T-helper 2 cell treated with Interferon-gamma antibody and Interleukin-4, amounts not matched to agents 5 μg/mL and 100 μg/mL, for 36 hours (primary cell): Measurements from ENCODE around the gene BCL6.
"Not testable (repeated sequence)": the region's sequence is repeated elsewhere in the genome, so short reads cannot be mapped to it uniquely, and the experiment has no call there.

Experiments used
- DNase-seq: peaks from one replicate; pipeline ENCODE4 v3.0.0; 2021; ENCODE audit warnings: low spot score
- H3K27ac Mint-ChIP-seq: one replicate; pipeline ENCODE4 v1.8.0; 2021; ENCODE audit warnings: mild to moderate bottlenecking, mixed read lengths
- H3K27me3 Mint-ChIP-seq: one replicate; pipeline ENCODE4 v1.8.0; 2021; ENCODE audit warnings: low read depth, mixed read lengths
- H3K36me3 Mint-ChIP-seq: one replicate; pipeline ENCODE4 v1.8.0; 2021; ENCODE audit warnings: low read depth, mixed read lengths
- H3K4me1 Mint-ChIP-seq: one replicate; pipeline ENCODE4 v1.8.0; 2021; ENCODE audit warnings: low read depth, mixed read lengths
- H3K4me3 Mint-ChIP-seq: one replicate; pipeline ENCODE4 v1.8.0; 2022; ENCODE audit warnings: mild to moderate bottlenecking, moderate library complexity, mixed read lengths
- H3K9me3 Mint-ChIP-seq: one replicate; pipeline ENCODE4 v1.8.0; 2021; ENCODE audit warnings: mixed read lengths

Gene BCL6

DNA sequence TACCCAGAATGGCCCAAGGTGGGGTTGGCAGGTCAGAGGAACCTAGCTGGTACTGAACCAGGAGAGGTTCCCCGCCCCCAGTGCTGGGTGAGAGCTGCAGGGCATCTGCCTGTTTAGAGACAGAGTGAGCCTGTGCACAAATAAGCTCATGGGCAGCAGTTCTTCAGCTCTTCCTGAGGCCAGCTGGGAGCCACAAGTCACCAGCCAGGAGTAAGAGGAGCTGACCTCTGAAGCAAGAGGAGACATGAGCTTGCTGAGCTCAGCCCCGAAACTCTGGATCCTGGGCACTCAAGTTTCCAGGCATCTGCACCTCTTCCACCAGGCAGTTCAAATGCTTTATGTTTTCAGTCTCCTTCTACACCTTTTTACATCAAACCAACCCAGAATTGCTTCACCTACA is 45.0 kb downstream of the BCL6 start:
- Mint-ChIP-seq H3K27me3 (peaks cover 27% of the 10 kb centered on the region), H3K9me3 (no peaks in the 10 kb centered on the region), H3K27ac (no peak overlapping the region)

DNA sequence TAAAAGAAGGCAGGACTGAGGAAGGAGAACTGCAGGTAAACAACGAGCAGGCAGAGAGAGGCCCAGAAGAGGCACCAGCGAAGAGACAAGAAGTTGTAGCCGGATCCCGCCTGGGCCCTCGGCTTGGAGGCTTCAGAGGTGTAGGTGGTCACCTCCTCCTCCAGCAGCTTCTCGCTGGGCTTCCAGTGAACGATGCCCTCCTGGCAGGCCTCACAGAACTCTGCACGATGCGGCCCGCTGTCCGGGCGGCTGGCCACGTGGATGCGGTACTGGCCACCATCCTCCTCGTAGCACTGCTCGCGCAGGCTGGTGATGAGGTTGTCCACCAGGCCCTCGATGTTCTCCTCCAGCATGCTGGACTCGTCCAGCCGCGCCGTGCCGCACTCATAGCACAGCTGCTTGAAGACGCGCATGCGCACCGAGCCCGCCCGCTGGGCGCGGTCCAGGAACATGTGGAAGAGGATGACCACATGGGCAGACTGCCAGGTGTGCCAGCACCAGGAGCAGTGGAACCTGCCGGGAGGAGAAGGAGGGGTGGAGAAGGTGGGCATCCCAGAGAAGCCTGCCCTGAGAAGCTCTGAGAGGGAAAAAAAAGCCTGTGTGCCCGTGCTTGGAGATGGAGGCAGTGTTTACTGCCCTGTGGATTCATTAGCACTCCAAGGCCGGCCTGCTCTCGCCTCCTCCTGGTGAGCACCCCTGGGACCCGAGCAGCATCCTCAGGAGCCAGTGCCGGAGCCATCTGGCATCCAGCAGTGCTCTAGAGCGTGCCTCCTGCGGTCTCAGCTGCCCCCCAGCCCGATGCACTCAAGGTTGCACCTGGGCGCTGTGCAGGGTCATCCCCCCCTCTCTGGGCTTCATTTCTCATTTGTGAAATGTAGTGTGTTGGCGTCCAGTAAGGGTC is 46.5 kb downstream of the BCL6 start:
- DNase-seq = no peak
- H3K27ac Mint-ChIP-seq = no peak overlapping the region
- no peak overlapping the region for H3K4me3 Mint-ChIP-seq
- no peaks in the 10 kb centered on the region for H3K9me3 Mint-ChIP-seq
- H3K4me1 Mint-ChIP-seq = no peaks in the 10 kb centered on the region
- H3K27me3 Mint-ChIP-seq = peaks cover 35% of the 10 kb centered on the region
- H3K36me3 Mint-ChIP-seq = no peaks in the 10 kb centered on the region

More for the DNA sequence above, 45.0 kb downstream of the BCL6 start:
- no peak for DNase-seq
- no peak overlapping the region for H3K4me3 Mint-ChIP-seq
- no peaks in the 10 kb centered on the region for H3K4me1 Mint-ChIP-seq
- H3K36me3 Mint-ChIP-seq = no peaks in the 10 kb centered on the region

DNA sequence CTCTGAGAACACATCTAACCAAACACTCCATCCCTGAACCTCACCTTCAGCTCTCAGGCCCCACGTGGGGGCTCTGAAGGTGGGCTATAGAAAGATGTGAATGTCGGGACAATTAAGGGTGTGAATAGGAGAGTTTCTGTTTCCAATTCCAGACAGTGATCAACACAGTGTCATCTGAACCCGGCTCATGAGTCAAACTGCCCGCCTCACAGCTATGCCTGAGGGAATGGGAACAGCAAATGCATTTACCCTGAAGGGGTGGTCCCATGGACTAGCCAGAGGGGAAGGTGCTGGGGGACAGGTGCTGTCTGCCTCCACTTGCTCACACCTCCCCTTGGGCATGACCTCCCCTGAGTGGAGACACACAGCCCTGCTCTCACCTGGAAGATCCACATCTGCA is 49.2 kb downstream of the BCL6 start:
- Mint-ChIP-seq H3K36me3 (no peaks in the 10 kb centered on the region), H3K27me3 (peaks cover 45% of the 10 kb centered on the region), H3K4me1 (no peaks in the 10 kb centered on the region), H3K27ac (no peak overlapping the region), H3K4me3 (no peak overlapping the region), H3K9me3 (no peaks in the 10 kb centered on the region)
- no peak for DNase-seq

DNA sequence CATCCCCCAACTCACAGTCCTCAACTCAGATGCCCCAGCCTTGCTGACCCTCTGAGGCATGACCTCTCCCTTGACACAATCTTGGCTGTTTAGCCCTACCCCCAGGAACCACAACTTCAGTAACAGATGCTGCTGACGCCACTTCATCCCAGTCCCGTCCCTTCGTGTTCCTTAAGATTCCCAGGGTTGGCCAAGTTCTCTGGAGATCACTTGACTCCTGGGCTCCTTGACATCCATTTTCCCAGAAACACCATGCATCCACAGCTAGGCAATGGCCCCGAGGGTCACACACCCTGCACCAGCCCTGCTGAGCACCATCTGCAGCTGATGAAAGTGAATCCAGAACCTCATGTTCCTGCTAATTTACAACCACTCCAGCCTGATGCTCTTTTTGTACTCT is 49.8 kb downstream of the BCL6 start:
- Mint-ChIP-seq H3K4me3 (no peak overlapping the region), H3K27me3 (peaks cover 47% of the 10 kb centered on the region), H3K9me3 (no peaks in the 10 kb centered on the region), H3K36me3 (no peaks in the 10 kb centered on the region), H3K4me1 (no peaks in the 10 kb centered on the region), H3K27ac (no peak overlapping the region)
- DNase-seq = no peak

DNA sequence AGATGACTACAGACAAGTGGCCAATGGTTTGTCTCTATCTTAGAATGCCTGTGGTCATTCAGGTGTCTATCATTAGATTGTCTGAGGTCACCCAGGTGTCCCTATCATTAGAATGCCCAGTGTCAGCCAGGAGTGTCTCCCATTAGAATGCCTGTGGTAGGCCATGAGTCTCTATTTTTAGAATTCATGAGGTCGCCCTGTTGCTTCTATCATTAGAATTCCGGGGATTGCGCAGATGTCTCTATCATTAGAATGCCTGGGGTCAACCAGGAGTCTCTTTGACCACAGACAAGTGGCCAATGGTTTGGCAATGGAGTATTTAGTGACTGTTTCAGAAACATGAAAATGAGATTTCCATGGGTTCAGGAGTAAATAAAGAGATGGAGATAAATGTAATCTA is 50.5 kb downstream of the BCL6 start:
- H3K4me3 Mint-ChIP-seq = no peak overlapping the region
- DNase-seq = no peak
- H3K36me3 Mint-ChIP-seq = no peaks in the 10 kb centered on the region
- H3K4me1 Mint-ChIP-seq = no peaks in the 10 kb centered on the region
- no peak overlapping the region for H3K27ac Mint-ChIP-seq
- H3K27me3 Mint-ChIP-seq = peaks cover 50% of the 10 kb centered on the region
- H3K9me3 Mint-ChIP-seq = no peaks in the 10 kb centered on the region

DNA sequence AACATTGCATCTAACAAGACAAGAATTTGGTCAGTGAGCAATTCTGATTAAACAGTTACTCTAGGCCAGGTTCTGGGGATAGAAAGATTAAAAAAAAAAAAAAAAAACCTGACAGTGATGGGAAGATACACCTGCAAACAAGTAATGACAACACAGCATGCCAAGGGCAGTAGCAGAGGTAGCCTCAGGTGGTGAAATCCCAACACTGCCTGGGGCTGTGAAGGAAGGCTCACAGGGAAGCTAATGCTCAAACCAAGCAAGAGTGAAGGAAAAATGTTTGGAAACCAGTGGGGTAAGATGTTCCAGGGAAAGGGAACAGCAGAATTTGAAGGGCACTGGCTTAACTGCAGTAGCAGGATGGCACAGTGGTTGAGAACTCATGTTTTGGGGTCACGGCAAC is 51.8 kb downstream of the BCL6 start:
- DNase-seq = no peak
- H3K27me3 Mint-ChIP-seq = peaks cover 55% of the 10 kb centered on the region
- H3K36me3 Mint-ChIP-seq = no peaks in the 10 kb centered on the region
- no peaks in the 10 kb centered on the region for H3K9me3 Mint-ChIP-seq
- no peak overlapping the region for H3K4me3 Mint-ChIP-seq
- no peaks in the 10 kb centered on the region for H3K4me1 Mint-ChIP-seq
- no peak overlapping the region for H3K27ac Mint-ChIP-seq

DNA sequence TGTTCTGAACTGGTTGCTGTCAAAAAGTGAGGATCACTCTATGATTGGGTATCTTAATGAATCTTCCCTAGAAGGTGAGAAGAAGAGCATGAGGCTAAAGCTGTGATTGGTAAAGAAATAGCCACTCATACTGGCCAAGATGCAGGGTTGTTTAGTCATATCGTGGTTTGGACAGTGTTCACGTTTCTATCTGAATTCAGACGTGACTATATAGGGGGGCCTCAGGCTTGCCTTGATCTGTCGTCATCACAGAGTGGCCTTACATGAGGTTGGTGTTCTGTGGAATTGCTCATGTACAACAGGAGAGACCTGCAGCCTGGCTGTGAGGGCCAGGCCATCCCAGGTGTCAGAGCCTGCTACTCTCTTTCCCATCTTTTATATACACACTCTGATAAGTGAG is 55.3 kb downstream of the BCL6 start:
- H3K4me3 Mint-ChIP-seq = no peak overlapping the region
- no peaks in the 10 kb centered on the region for H3K4me1 Mint-ChIP-seq
- H3K27ac Mint-ChIP-seq = no peak overlapping the region
- no peaks in the 10 kb centered on the region for H3K36me3 Mint-ChIP-seq
- DNase-seq = no peak
- peaks cover 9% of the 10 kb centered on the region for H3K9me3 Mint-ChIP-seq
- H3K27me3 Mint-ChIP-seq = peaks cover 53% of the 10 kb centered on the region

DNA sequence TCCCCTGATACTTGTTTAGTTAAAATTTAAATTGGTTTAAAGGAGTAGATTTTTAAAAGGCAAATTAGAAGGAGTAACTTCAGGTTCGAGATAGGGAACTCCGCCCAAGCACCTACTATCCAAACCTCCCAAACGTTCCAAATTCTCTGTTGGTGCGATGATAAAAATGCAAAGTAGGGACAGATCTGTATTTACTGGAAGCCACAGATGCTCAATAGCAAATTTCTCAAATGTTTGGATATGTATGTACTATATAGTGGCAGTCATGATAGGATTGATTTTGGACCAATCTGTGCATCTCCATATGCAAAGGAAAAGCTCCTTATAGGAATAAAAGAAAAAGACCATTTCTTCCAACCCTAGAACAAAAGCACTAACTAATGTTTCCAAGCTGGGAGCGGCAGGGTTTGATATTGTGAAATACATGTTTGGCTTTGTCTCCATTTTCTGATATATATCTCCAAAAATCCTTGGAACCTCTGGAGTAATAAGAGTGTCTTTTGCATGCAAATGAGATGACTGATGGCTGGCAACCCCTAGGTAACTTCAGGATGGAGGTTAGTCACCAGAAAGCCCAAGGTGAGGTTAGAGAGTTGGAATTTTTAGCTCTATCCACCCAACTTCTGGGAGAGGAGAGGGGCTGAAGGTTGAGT is 58.5 kb downstream of the BCL6 start:
- peaks cover 43% of the 10 kb centered on the region for H3K27me3 Mint-ChIP-seq
- peaks cover 9% of the 10 kb centered on the region for H3K9me3 Mint-ChIP-seq
- no peaks in the 10 kb centered on the region for H3K36me3 Mint-ChIP-seq
- H3K4me3 Mint-ChIP-seq = no peak overlapping the region
- H3K4me1 Mint-ChIP-seq = peaks cover 2% of the 10 kb centered on the region
- H3K27ac Mint-ChIP-seq = no peak overlapping the region
- DNase-seq = no peak

DNA sequence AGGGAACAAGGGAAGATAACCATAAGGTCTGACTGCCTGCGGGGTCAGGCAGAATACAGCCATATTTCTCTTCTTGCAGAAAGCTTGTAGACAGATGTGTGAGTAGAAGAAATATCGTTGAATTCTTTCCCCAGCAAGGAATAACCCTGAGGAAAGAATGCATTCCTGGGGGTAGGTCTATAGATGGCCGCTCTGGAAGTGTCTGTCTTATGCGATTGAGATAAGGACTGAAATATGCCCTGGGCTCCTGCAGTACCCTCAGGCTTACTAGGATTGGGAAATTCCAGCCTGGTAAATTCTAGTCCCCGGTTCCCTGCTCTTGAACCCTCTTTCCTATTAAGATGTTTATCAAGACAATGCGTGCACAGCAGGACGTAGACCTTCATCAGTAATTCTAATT is 59.3 kb downstream of the BCL6 start:
- DNase-seq = no peak
- Mint-ChIP-seq H3K27me3 (peaks cover 37% of the 10 kb centered on the region), H3K27ac (no peak overlapping the region), H3K4me3 (no peak overlapping the region), H3K9me3 (peaks cover 9% of the 10 kb centered on the region), H3K36me3 (no peaks in the 10 kb centered on the region), H3K4me1 (peaks cover 2% of the 10 kb centered on the region)

DNA sequence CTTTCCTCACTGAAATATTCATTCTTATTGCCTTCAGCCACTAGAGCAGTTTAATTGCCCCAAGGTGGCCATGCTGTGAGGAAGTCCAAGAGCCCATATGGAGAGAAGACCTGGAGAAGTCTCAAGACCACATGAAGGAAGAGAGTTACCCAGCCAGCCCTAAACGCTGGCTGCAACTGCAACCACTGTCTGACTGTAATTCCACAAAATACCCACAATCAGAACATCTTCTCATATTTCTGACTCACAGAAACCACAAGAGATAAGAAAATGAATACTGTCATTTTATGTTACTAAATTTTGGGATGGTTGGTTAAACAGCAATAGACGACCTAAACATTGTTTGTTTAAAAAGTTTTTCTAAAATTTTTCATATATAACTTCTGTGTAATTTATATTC is 60.4 kb downstream of the BCL6 start:
- Mint-ChIP-seq H3K4me1 (peaks cover 2% of the 10 kb centered on the region), H3K4me3 (no peak overlapping the region), H3K9me3 (peaks cover 9% of the 10 kb centered on the region), H3K27ac (no peak overlapping the region), H3K36me3 (no peaks in the 10 kb centered on the region), H3K27me3 (peaks cover 28% of the 10 kb centered on the region)
- DNase-seq = peak; percentile 16

DNA sequence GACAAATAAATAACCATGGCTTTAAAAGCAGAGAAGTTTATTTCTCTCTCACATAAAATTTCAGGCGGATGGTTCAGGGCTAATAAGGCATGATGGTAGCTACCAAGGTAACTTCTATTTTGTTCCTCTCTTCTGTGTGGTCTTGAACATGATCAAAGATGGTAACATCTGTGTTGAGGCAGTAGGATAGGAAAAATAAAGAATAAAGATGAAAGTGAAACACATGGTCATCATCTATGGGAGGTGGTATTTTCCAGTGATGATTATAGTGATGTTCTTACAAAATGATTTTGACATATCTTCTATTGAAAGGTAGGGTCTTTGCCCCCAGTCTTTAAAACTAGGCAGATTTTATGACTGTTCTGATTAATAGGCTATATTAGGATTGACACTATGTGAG is 60.8 kb downstream of the BCL6 start:
- Mint-ChIP-seq H3K9me3 (peaks cover 9% of the 10 kb centered on the region), H3K36me3 (no peaks in the 10 kb centered on the region), H3K4me3 (no peak overlapping the region), H3K4me1 (peaks cover 3% of the 10 kb centered on the region), H3K27me3 (peaks cover 30% of the 10 kb centered on the region), H3K27ac (no peak overlapping the region)
- no peak for DNase-seq

DNA sequence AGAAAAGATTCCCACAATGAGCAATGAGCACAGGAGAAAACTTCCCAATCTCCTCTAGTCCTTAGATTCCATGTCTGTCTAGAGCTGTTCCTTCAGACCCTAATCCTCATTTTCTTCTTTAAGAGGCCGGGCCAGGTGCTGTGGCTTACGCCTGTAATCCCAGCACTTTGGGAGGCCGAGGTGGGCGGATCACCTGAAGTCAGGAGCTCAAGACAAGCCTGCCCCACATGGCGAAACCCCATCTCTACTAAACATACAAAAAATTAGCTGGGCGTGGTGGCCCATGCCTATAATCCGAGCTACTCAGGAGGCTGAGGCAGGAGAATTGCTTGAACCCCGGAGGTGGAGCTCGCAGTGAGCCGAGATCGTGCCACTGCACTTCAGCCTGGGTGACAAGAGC is 63.5 kb downstream of the BCL6 start:
- not testable (repeated sequence) for H3K4me1 Mint-ChIP-seq, DNase-seq, H3K36me3 Mint-ChIP-seq, H3K27ac Mint-ChIP-seq, H3K4me3 Mint-ChIP-seq, H3K9me3 Mint-ChIP-seq
- H3K27me3 Mint-ChIP-seq = peaks cover 29% of the 10 kb centered on the region

DNA sequence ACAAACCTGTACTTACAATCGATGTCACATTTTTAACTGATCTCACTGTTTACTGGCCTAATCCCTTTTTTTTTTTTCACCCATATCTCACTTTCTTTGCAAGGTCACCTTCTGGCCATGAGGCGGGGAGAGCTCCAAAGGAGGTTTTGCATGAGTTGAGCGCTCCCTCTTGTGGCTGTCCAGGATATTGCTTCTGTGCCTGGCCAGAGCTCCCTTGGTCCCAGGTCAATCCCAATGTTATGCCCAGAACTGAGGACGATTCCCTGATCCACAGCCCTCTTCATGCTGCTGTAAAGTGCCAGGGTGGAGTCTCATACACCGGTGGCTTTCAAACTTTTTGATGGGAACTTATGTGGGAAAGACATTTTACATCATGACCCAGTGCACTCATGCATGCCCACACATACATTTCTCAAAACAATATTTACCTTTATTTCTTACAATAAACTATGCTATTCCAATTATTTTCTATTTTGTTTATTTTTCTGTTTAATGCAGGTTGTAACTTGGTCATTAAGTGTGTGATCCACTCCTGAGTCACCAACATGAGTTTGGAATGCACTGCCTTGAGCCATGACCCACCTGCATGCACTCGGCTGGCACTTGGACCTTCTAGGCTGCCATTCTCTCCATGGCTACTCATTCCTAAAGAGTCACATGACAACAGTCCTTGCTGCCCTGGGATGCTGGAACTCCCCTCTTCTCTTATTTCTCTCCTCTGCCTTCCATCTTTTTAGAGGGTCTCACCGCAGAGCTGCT is 65.5 kb downstream of the BCL6 start:
- Mint-ChIP-seq H3K4me1 (peaks cover 3% of the 10 kb centered on the region), H3K27me3 (peaks cover 39% of the 10 kb centered on the region), H3K36me3 (no peaks in the 10 kb centered on the region), H3K27ac (no peak overlapping the region), H3K9me3 (no peaks in the 10 kb centered on the region), H3K4me3 (no peak overlapping the region)
- peak; percentile 43 for DNase-seq

DNA sequence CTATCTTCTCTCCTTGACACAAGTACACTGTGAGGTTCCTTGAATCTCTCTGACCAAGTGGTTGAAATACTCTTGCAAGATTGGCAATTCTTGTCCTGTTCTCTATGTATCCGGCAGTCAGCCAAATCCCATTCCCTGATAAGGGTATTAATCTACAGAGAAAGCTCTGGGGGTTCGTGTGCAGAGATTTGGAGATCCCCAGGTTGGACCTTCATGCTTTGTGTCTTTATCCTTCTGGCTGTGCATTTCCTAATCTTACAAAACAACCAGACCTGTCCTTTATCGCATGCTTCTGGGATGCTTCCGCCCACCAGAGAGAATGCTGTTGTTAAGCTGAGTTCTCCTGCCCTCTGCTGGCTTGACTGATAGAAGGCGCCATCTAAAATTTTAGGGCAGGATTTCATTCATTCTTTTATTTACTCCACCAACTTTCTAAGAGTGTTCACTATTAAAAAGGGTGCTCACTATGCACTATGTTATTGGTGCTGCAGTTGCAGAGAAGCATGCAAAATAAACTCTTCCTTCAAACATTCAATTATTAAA is 66.5 kb downstream of the BCL6 start:
- Mint-ChIP-seq H3K4me3 (no peak overlapping the region), H3K27ac (no peak overlapping the region), H3K36me3 (no peaks in the 10 kb centered on the region), H3K27me3 (peaks cover 43% of the 10 kb centered on the region), H3K9me3 (no peaks in the 10 kb centered on the region), H3K4me1 (peaks cover 1% of the 10 kb centered on the region)
- no peak for DNase-seq
